HEK293 (cell line): ENCODE measurements around the gene SNX4.

ENCODE experiments used
- CTCF ChIP-seq: fragments of 450-650 bp; formaldehyde crosslinking; IDR thresholded peaks from 2 replicates; pipeline ENCODE4 v1.5.1; 2016; ENCODE audit warnings: missing biosample characterization, missing genetic modification characterization
- HIC1 ChIP-seq: fragments of 450-650 bp; formaldehyde crosslinking; IDR thresholded peaks from 2 replicates; pipeline ENCODE4 v1.5.1; 2016; ENCODE audit warnings: missing biosample characterization, missing genetic modification characterization
- PRDM2 ChIP-seq: fragments of 450-650 bp; formaldehyde crosslinking; IDR thresholded peaks from 2 replicates; pipeline ENCODE4 v1.5.1; 2016; ENCODE audit warnings: missing biosample characterization, missing genetic modification characterization, borderline replicate concordance
- ZBTB1 ChIP-seq: fragments of 450-650 bp; formaldehyde crosslinking; IDR thresholded peaks from 2 replicates; pipeline ENCODE4 v1.5.1; 2016; ENCODE audit warnings: missing biosample characterization, missing genetic modification characterization
- ZFP3 ChIP-seq: fragments of 450-650 bp; formaldehyde crosslinking; IDR thresholded peaks from 2 replicates; pipeline ENCODE4 v1.5.1; 2016; ENCODE audit warnings: low read depth, missing biosample characterization, missing genetic modification characterization
- ZFP41 ChIP-seq: fragments of 450-650 bp; formaldehyde crosslinking; IDR thresholded peaks from 2 replicates; pipeline ENCODE4 v1.5.1; 2016; ENCODE audit warnings: missing biosample characterization, missing genetic modification characterization, borderline replicate concordance
- ZNF121 ChIP-seq: fragments of 450-650 bp; formaldehyde crosslinking; IDR thresholded peaks from 2 replicates; pipeline ENCODE4 v1.5.1; 2016; ENCODE audit warnings: missing biosample characterization, missing genetic modification characterization
- ZNF140 ChIP-seq: fragments of 450-650 bp; formaldehyde crosslinking; IDR thresholded peaks from 2 replicates; pipeline ENCODE4 v1.5.1; 2016; ENCODE audit warnings: missing biosample characterization, missing genetic modification characterization
- ZNF16 ChIP-seq: fragments of 450-650 bp; formaldehyde crosslinking; IDR thresholded peaks from 2 replicates; pipeline ENCODE4 v1.5.1; 2016; ENCODE audit warnings: low read depth, missing biosample characterization, missing genetic modification characterization
- ZNF549 ChIP-seq: fragments of 450-650 bp; IDR thresholded peaks from 2 replicates; pipeline ENCODE4 v1.5.1; 2018; ENCODE audit warnings: missing biosample characterization, missing genetic modification characterization, mild to moderate bottlenecking, inconsistent platforms, moderate library complexity
- ZNF555 ChIP-seq: fragments of 450-650 bp; formaldehyde crosslinking; conservative IDR thresholded peaks from 2 replicates; pipeline ENCODE4 v1.5.1; 2017; ENCODE audit warnings: missing biosample characterization, mild to moderate bottlenecking, missing genetic modification characterization, inconsistent platforms
- ZNF629 ChIP-seq: fragments of 450-650 bp; formaldehyde crosslinking; IDR thresholded peaks from 2 replicates; pipeline ENCODE4 v1.5.1; 2017; ENCODE audit warnings: missing biosample characterization, missing genetic modification characterization
- ZSCAN4 ChIP-seq: fragments of 450-650 bp; formaldehyde crosslinking; IDR thresholded peaks from 2 replicates; pipeline ENCODE4 v1.5.1; 2017; ENCODE audit warnings: missing biosample characterization, missing genetic modification characterization
- TF ChIP-seq, protein P1 (sequence below): fragments of 450-650 bp; formaldehyde crosslinking; IDR thresholded peaks from 2 replicates; pipeline ENCODE4 v1.5.1; 2016; ENCODE audit warnings: missing biosample characterization, missing genetic modification characterization

- TF ChIP-seq CTCF (tag by site-specific recombination) (no peak), ZSCAN4 (tag by site-specific recombination) (no peak), HIC1 (tag by site-specific recombination) (no peak), ZNF16 (tag by site-specific recombination) (no peak), ZBTB1 (tag by site-specific recombination) (no peak), ZNF140 (tag by site-specific recombination) (no peak), ZNF629 (no peak), ZNF549 (tag by site-specific recombination) (no peak), PRDM2 (tag by site-specific recombination) (no peak), ZFP41 (tag by site-specific recombination) (no peak), ZNF555 (tag by site-specific recombination) (no peak), ZNF121 (tag by site-specific recombination) (no peak), ZFP3 (tag by site-specific recombination) (no peak)
- TF ChIP-seq, protein P1, sequence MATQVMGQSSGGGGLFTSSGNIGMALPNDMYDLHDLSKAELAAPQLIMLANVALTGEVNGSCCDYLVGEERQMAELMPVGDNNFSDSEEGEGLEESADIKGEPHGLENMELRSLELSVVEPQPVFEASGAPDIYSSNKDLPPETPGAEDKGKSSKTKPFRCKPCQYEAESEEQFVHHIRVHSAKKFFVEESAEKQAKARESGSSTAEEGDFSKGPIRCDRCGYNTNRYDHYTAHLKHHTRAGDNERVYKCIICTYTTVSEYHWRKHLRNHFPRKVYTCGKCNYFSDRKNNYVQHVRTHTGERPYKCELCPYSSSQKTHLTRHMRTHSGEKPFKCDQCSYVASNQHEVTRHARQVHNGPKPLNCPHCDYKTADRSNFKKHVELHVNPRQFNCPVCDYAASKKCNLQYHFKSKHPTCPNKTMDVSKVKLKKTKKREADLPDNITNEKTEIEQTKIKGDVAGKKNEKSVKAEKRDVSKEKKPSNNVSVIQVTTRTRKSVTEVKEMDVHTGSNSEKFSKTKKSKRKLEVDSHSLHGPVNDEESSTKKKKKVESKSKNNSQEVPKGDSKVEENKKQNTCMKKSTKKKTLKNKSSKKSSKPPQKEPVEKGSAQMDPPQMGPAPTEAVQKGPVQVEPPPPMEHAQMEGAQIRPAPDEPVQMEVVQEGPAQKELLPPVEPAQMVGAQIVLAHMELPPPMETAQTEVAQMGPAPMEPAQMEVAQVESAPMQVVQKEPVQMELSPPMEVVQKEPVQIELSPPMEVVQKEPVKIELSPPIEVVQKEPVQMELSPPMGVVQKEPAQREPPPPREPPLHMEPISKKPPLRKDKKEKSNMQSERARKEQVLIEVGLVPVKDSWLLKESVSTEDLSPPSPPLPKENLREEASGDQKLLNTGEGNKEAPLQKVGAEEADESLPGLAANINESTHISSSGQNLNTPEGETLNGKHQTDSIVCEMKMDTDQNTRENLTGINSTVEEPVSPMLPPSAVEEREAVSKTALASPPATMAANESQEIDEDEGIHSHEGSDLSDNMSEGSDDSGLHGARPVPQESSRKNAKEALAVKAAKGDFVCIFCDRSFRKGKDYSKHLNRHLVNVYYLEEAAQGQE (tag by site-specific recombination), result no peak
These were observed 103.8 kb downstream of the SNX4 start for GRCh38 chr3:125416235-125416634.
